OCI-LY3 (cell line): ENCODE results near the gene CPLX3.
A peak's percentile ranks its signal among the peaks of the same experiment; 100 is the strongest.

Experiments
- H2AFZ ChIP-seq: fragments of 200-600, 300-600 bp; shearing (Covaris generic); 2 replicates; pipeline ENCODE4 v1.6.0; 2014; ENCODE audit warnings: antibody characterized with exemption, low read depth, low read length
- H3K27ac ChIP-seq: fragments of 200-600, 300-600 bp; sonication (generic); 2 replicates; pipeline ENCODE4 v1.5.1; 2014; ENCODE audit warnings: mild to moderate bottlenecking, low read length, moderate library complexity, mixed read lengths
- H3K27me3 ChIP-seq: fragments of 200-600, 300-600 bp; sonication (generic); 2 replicates; pipeline ENCODE4 v1.6.1; 2014; ENCODE audit warnings: low read depth, low read length, mixed read lengths
- H3K36me3 ChIP-seq: fragments of 200-600, 300-600 bp; sonication (generic); replicated peaks from 2 replicates; pipeline ENCODE3; 2014; ENCODE audit warnings: low read depth, low read length, mixed read lengths
- H3K4me1 ChIP-seq: fragments of 300-600, 200-600 bp; sonication (generic); 2 replicates; pipeline ENCODE4 v1.6.1; 2014; ENCODE audit warnings: low read length, mixed read lengths
- H3K4me2 ChIP-seq: fragments of 200-600, 300-600 bp; sonication (generic); 2 replicates; pipeline ENCODE4 v1.6.1; 2014; ENCODE audit warnings: low read length, mixed read lengths
- H3K4me3 ChIP-seq: fragments of 300-600, 200-600 bp; sonication (generic); 2 replicates; pipeline ENCODE4 v1.5.1; 2014; ENCODE audit warnings: antibody characterized with exemption, mild to moderate bottlenecking, low read length, moderate library complexity
- H3K79me2 ChIP-seq: fragments of 300-600, 200-600 bp; shearing (Covaris generic); 2 replicates; pipeline ENCODE4 v1.6.1; 2014; ENCODE audit warnings: mild to moderate bottlenecking, low read length, mixed read lengths
- H3K9ac ChIP-seq: fragments of 300-600, 200-600 bp; shearing (Covaris generic); 2 replicates; pipeline ENCODE4 v1.6.0; 2014; ENCODE audit warnings: mild to moderate bottlenecking, low read length, moderate library complexity
- H3K9me3 ChIP-seq: fragments of 200-600, 300-600 bp; shearing (Covaris generic); 2 replicates; pipeline ENCODE4 v1.6.1; 2014; ENCODE audit warnings: low read length, mixed read lengths; ENCODE audit not compliant: insufficient read depth
- H4K20me1 ChIP-seq: fragments of 200-600, 300-600 bp; sonication (generic); 2 replicates; pipeline ENCODE4 v1.6.1; 2016; ENCODE audit warnings: low read length, mixed read lengths; ENCODE audit not compliant: insufficient read depth
- EZH2phosphoT487 ChIP-seq: fragments of 200-600 bp; shearing (Covaris generic); IDR thresholded peaks from 2 replicates; pipeline ENCODE4 v1.6.1; 2018; ENCODE audit warnings: antibody characterized with exemption, mixed run types, low read depth
- TF ChIP-seq, protein P1 (sequence below): fragments of 200-600, 300-600 bp; sonication (generic); IDR thresholded peaks from 2 replicates; pipeline ENCODE4 v1.5.1; 2014; ENCODE audit warnings: antibody characterized with exemption, low read length, low read depth

Gene CPLX3

DNA sequence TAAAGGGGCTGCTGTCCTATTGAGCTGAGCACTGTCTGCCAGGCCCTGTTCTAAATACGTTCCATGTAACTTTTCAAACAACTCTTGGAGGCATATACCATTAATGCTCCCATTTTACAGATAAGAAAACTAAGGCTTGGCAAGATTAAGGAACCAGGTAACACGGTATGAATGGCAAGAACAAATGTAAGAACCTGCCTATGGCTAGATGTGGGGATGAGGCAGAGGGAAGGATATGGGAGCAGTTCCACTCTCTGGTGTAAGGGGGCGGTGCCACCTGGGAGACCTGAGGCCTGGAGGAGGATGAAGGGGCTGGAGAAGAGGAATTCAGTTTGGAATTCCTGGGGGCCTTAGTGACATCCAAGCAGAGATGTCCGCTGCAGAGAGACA, 17.6 kb upstream of the CPLX3 start:
- H3K9ac ChIP-seq: no peak overlapping the region
- no peaks in the 10 kb centered on the region for H3K9me3 ChIP-seq
- no peak overlapping the region for H3K27ac ChIP-seq
- H3K4me3 ChIP-seq: no peak overlapping the region
- H3K4me1 ChIP-seq: peaks cover 7% of the 10 kb centered on the region
- peaks cover 6% of the 10 kb centered on the region for H4K20me1 ChIP-seq
- no peak overlapping the region for H2AFZ ChIP-seq
- no peaks in the 10 kb centered on the region for H3K79me2 ChIP-seq
- TF ChIP-seq EZH2phosphoT487: no peak
- TF ChIP-seq, protein P1, sequence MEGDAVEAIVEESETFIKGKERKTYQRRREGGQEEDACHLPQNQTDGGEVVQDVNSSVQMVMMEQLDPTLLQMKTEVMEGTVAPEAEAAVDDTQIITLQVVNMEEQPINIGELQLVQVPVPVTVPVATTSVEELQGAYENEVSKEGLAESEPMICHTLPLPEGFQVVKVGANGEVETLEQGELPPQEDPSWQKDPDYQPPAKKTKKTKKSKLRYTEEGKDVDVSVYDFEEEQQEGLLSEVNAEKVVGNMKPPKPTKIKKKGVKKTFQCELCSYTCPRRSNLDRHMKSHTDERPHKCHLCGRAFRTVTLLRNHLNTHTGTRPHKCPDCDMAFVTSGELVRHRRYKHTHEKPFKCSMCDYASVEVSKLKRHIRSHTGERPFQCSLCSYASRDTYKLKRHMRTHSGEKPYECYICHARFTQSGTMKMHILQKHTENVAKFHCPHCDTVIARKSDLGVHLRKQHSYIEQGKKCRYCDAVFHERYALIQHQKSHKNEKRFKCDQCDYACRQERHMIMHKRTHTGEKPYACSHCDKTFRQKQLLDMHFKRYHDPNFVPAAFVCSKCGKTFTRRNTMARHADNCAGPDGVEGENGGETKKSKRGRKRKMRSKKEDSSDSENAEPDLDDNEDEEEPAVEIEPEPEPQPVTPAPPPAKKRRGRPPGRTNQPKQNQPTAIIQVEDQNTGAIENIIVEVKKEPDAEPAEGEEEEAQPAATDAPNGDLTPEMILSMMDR: peak; percentile 32; the same call in 1 of the 2 replicates
- H3K4me2 ChIP-seq: no peak overlapping the region
- no peaks in the 10 kb centered on the region for H3K27me3 ChIP-seq
- peaks cover 11% of the 10 kb centered on the region for H3K36me3 ChIP-seq

DNA sequence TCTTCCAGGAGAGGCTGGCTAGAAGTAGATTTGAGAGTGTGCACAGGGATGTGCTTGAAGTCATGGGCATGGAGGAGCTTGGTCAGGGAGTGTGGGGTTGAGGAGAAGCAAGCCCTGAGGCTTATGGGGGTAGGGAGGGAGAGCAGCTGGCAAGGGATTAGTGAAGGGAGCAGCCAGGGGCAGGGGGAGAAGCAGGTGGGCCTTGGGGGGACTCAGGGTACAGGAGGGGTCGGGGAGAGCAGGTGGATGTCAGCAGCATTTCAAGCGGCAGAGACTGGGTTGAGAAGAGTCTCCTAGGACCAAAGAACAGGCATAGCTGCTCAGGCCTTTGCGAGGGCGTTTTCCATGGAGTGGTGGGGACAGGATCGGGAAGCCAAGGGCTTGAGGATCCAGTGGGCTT, 17.2 kb upstream of the CPLX3 start:
- H3K27me3 ChIP-seq: no peaks in the 10 kb centered on the region
- H2AFZ ChIP-seq: no peak overlapping the region
- no peak overlapping the region for H3K27ac ChIP-seq
- H3K4me3 ChIP-seq: no peak overlapping the region
- peaks cover 7% of the 10 kb centered on the region for H3K36me3 ChIP-seq
- H3K9ac ChIP-seq: no peak overlapping the region
- no peak for TF ChIP-seq EZH2phosphoT487
- TF ChIP-seq, protein P1: no peak
- peaks cover 2% of the 10 kb centered on the region; the same call in 1 of the 2 replicates for H4K20me1 ChIP-seq
- H3K4me1 ChIP-seq: peaks cover 7% of the 10 kb centered on the region
- no peak overlapping the region for H3K4me2 ChIP-seq
- H3K79me2 ChIP-seq: no peaks in the 10 kb centered on the region
- H3K9me3 ChIP-seq: no peaks in the 10 kb centered on the region

DNA sequence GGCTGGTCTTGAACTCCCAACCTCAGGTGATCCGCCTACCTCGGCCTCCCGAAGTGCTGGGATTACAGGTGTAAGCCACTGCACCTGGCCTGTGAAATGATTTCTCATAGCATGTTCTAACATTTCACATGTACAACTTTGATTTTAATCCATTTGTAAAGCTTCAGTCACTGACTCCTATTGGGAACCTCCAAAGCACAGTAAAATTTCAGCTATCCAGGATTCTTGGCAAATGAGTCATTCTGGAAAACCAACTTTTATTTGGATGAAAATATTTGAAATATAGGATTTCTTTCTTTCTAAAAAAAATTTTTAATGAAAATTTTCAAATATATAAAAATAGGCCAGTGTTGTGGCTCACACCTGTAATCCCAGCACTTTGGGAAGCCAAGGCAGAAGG, 16.5 kb upstream of the CPLX3 start:
- no peak overlapping the region for H3K4me2 ChIP-seq
- peaks cover under 1% of the 10 kb centered on the region for H3K36me3 ChIP-seq
- H3K4me1 ChIP-seq: peaks cover 10% of the 10 kb centered on the region
- H4K20me1 ChIP-seq: no peaks in the 10 kb centered on the region
- H3K79me2 ChIP-seq: no peaks in the 10 kb centered on the region
- no peaks in the 10 kb centered on the region for H3K27me3 ChIP-seq
- no peaks in the 10 kb centered on the region for H3K9me3 ChIP-seq
- no peak overlapping the region for H2AFZ ChIP-seq
- H3K4me3 ChIP-seq: no peak overlapping the region
- no peak overlapping the region for H3K27ac ChIP-seq
- no peak overlapping the region for H3K9ac ChIP-seq
- no peak for TF ChIP-seq EZH2phosphoT487
- TF ChIP-seq, protein P1: no peak

DNA sequence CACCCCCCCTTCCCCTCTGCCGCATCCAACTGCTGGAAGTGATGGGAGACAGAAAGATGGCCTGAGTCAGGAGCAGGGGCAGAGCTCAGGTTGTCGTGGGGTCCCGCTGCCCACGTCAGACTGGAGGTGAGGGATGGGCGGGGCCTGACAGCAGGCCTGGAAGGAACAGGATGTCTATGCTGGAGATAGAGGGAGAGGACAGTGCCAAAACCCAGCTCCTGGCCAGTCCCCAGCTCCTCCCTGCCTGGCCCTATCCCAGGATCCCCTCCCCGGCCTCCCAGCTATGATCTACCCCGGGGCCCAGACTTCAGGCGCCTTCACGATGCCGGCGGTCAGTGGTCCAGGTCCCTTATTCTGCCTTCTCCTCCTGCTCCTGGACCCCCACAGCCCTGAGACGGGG, 13.9 kb upstream of the CPLX3 start, which contains the start of gene LMAN1L:
Gene LMAN1L (plus strand): TSS at position 303 of the 400 bp plus-strand sequence. CDS start 20 bp downstream, at position 323.
- no peak within 1 kb of the TSS for H3K27ac ChIP-seq
- H3K36me3 ChIP-seq: no peaks in the 10 kb centered on the region
- no peaks in the 10 kb centered on the region for H3K27me3 ChIP-seq
- TF ChIP-seq, protein P1: no peak
- no peak for TF ChIP-seq EZH2phosphoT487
- no peaks in the 10 kb centered on the region for H3K9me3 ChIP-seq
- peaks cover 32% of the 10 kb centered on the region for H3K4me1 ChIP-seq
- H4K20me1 ChIP-seq: no peaks in the 10 kb centered on the region
- no peak within 1 kb of the TSS for H3K4me3 ChIP-seq
- H3K79me2 ChIP-seq: no peaks in the 10 kb centered on the region
- no peak within 1 kb of the TSS for H2AFZ ChIP-seq
- H3K9ac ChIP-seq: no peak within 1 kb of the TSS
- H3K4me2 ChIP-seq: no peak within 1 kb of the TSS
